ENCODE measurements around the gene TLX2. TPM values are rescaled to one million over a fixed set of nuclear protein-coding genes. Genes with fewer than 3 reads are reported as not detected.

The TLX2 gene
- polyA plus RNA-seq, 3 donors: not detected

DNA sequence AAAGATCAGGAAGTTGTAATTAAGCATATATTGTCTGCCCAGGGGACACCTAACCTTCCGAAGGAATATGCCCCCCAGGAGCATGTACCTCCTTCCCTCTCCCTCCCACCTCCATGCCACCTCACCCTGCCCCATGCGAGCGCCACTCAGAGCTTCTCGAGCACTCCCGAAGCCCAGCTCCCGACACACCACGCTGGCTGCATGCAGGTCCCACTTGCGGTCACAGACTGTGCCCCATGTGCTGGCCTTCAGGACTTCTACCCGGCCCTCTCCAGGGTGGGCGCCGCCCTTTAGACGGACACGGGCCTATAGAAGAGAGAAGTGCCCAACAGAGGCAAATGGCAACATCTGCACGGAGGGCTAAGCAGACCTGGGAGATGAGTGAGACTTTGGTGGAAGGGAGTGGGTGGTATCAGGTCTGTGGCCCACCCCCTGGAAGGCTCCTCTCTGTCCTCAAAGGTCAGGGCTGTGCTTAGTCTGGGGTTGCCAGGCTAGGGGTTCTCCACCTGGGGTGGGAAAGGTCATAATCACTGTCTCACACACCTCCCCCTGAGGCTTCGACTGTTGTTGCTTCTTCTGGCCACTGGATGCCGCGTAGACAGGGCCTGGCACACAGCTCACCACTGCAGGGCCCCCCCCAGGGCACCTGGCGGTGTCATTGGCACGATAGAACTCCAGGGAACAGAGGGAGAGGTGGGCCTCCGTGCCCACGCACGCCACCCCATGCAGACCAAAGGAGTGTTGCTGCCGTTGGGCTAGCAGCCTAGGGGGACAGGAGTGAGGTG, 22.1 kb downstream of the TLX2 start:
- Histone ChIP-seq H3K27ac (ENCODE audit: low read depth in 1 of 2, low read length in 2 of 2) (no peak overlapping the region), H3K9me3 (replicated peaks in 1 of 2; ENCODE audit: control insufficient read depth in 1 of 2, insufficient read depth in 1 of 2, low read length in 2 of 2) (no peaks in the 10 kb centered on the region), H3K27me3 (ENCODE audit: control insufficient read depth in 2 of 2, insufficient read depth in 2 of 2, low read length in 2 of 2) (no peaks in the 10 kb centered on the region), H2AFZ (ENCODE audit: insufficient read depth, low read depth, low read length, poor library complexity, severe bottlenecking) (no peak overlapping the region), H4K20me1 (ENCODE audit: insufficient read depth, low read length) (no peaks in the 10 kb centered on the region), H3K4me1 (ENCODE audit: control insufficient read depth in 1 of 2, insufficient read depth in 2 of 2, low read length in 2 of 2) (peaks cover 8 to 15% of the 10 kb centered on the region in 2 donors), H3K4me2 (replicated peaks; ENCODE audit: extremely low read depth, low read length, poor library complexity, severe bottlenecking) (no peak overlapping the region), H3K9ac (ENCODE audit: insufficient read depth, low read length, poor library complexity, severe bottlenecking) (no peak overlapping the region), H3K79me2 (ENCODE audit: insufficient read depth, low read length) (no peaks in the 10 kb centered on the region), H3K4me3 (replicated peaks in 1 of 3; ENCODE audit: low read depth in 2 of 3, low read length in 3 of 3) (no peak overlapping the region), H3K36me3 (replicated peaks in 1 of 2; ENCODE audit: control insufficient read depth in 1 of 2, insufficient read depth in 2 of 2, low read length in 2 of 2) (peaks cover 9 to 18% of the 10 kb centered on the region in 2 donors)
- intact Hi-C loops (cut with micrococcal nuclease): loop anchor here in 1 of 2 donors (10.0 kb wide), 1 partner anchor 48 kb away; no protein-coding TSS in a partner anchor
- DNase-seq: no peak
- Mint-ChIP-seq H3K27ac (no peak overlapping the region), H3K4me1 (peaks cover 18% of the 10 kb centered on the region), H3K27me3 (ENCODE audit: low read depth in 3 of 3) (peaks cover 2 to 5% (median 4%) of the 10 kb centered on the region in 3 donors), H3K36me3 (peaks cover 19 to 21% of the 10 kb centered on the region in 2 donors), H3K4me3 (no peak overlapping the region), H3K9me3 (no peaks in the 10 kb centered on the region)
- WGBS (ENCODE audit: insufficient coverage): 92% methylated on average over 18 of the region's 23 CpGs
- TF ChIP-seq CTCF (IDR thresholded peaks at IDR 0.05): no peak

DNA sequence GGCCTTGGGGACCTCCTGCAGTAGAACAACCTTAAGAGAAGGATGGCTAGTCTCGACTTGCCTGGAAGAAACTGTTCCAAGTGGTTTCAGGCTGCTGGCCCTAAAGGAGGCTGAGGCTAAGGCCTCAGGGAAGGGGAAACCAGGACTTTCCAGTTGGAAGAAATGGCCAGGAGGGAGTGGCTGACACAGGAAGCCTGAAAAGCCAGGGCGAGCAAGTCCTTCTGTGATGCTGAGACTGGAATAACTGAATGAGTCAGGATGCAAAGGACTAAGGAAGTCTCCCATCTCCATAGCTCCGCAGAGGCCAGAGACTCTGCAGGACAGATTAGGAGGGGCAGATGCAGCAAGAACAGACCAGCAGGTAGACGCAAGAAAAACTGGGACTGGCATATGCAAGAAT, 22.9 kb downstream of the TLX2 start:
- Histone ChIP-seq H3K36me3 (replicated peaks in 1 of 2; ENCODE audit: control insufficient read depth in 1 of 2, insufficient read depth in 2 of 2, low read length in 2 of 2) (peaks cover 9 to 18% of the 10 kb centered on the region in 2 donors), H3K79me2 (ENCODE audit: insufficient read depth, low read length) (no peaks in the 10 kb centered on the region), H3K4me2 (replicated peaks; ENCODE audit: extremely low read depth, low read length, poor library complexity, severe bottlenecking) (no peak overlapping the region), H4K20me1 (ENCODE audit: insufficient read depth, low read length) (no peaks in the 10 kb centered on the region), H3K4me1 (ENCODE audit: control insufficient read depth in 1 of 2, insufficient read depth in 2 of 2, low read length in 2 of 2) (peaks cover 6 to 10% of the 10 kb centered on the region in 2 donors), H3K9me3 (replicated peaks in 1 of 2; ENCODE audit: control insufficient read depth in 1 of 2, insufficient read depth in 1 of 2, low read length in 2 of 2) (no peaks in the 10 kb centered on the region), H3K4me3 (replicated peaks in 1 of 3; ENCODE audit: low read depth in 2 of 3, low read length in 3 of 3) (no peak overlapping the region), H3K9ac (ENCODE audit: insufficient read depth, low read length, poor library complexity, severe bottlenecking) (no peak overlapping the region), H3K27me3 (ENCODE audit: control insufficient read depth in 2 of 2, insufficient read depth in 2 of 2, low read length in 2 of 2) (no peaks in the 10 kb centered on the region), H2AFZ (ENCODE audit: insufficient read depth, low read depth, low read length, poor library complexity, severe bottlenecking) (no peak overlapping the region), H3K27ac (ENCODE audit: low read depth in 1 of 2, low read length in 2 of 2) (no peak overlapping the region)
- no peak for DNase-seq
- Mint-ChIP-seq H3K4me1 (peaks cover 12% of the 10 kb centered on the region), H3K27ac (no peak overlapping the region), H3K36me3 (peaks cover 20 to 23% of the 10 kb centered on the region in 2 donors), H3K9me3 (no peaks in the 10 kb centered on the region), H3K4me3 (no peak overlapping the region), H3K27me3 (ENCODE audit: low read depth in 3 of 3) (peaks cover 2 to 5% (median 4%) of the 10 kb centered on the region in 3 donors)
- intact Hi-C loops (cut with micrococcal nuclease): loop anchor here in 1 of 2 donors (10.0 kb wide), 1 partner anchor 48 kb away; no protein-coding TSS in a partner anchor
- no peak for TF ChIP-seq CTCF (IDR thresholded peaks at IDR 0.05)
- WGBS (ENCODE audit: insufficient coverage): 97% methylated on average over 3 of the region's 4 CpGs

Measured in CD14-positive monocyte (primary cell).